ENCODE measurements around the gene NKAIN4. TPM values are rescaled to one million over a fixed set of nuclear protein-coding genes. Genes with fewer than 3 reads are reported as not detected.

The NKAIN4 gene
- total RNA-seq, 1 donor from 2014 or later, result not detected

DNA sequence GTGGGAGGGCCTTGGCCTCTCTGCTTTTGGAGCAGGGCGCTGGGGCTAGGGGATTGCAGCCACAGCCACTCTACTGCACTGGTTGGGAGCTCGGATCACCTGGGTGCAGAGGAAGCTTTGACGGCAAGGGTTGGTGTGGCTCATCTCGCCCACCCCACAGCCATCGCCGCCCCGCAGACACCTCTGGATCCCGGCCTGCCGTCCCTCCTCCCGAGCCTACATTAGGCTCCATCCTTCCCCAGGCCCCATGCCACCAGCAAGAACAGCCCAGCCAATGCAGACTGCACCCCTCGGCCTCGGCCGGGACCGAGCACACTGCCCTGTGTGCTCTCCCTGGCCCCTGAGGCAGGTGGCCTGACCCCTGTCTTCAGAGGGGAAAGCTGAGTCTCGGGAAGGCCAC, 6.3 kb upstream of the NKAIN4 start:
- Mint-ChIP-seq H3K4me1 (peaks cover 1% of the 10 kb centered on the region), H3K27ac (no peak overlapping the region), H3K27me3 (peaks cover 28% of the 10 kb centered on the region), H3K4me3 (no peak overlapping the region), H3K36me3 (ENCODE audit: low read depth) (no peaks in the 10 kb centered on the region), H3K9me3 (no peaks in the 10 kb centered on the region)
- CTCF ChIA-PET, result no interaction called here
- no peak for ATAC-seq (ENCODE audit: low read depth)
- intact Hi-C loops (cut with micrococcal nuclease), result no loop called here
- no peak for DNase-seq
- TF ChIP-seq CTCF (IDR thresholded peaks at IDR 0.05), result no peak
- POLR2A ChIA-PET, result no interaction called here

- ChIA-PET POLR2A (no interaction called here), CTCF (no interaction called here)
- peaks cover 3% of the 10 kb centered on the region for H3K4me1 Mint-ChIP-seq
- H3K9me3 Mint-ChIP-seq, result no peaks in the 10 kb centered on the region
- ATAC-seq (ENCODE audit: low read depth) (no peak), DNase-seq (no peak)
- TF ChIP-seq CTCF (IDR thresholded peaks at IDR 0.05), result no peak
- no peak overlapping the region for H3K27ac Mint-ChIP-seq
- H3K4me3 Mint-ChIP-seq, result no peak overlapping the region
- peaks cover 29% of the 10 kb centered on the region for H3K27me3 Mint-ChIP-seq
- intact Hi-C loops (cut with micrococcal nuclease), result loop anchor here (10.0 kb wide), 1 partner anchor 205 kb away; no protein-coding TSS in a partner anchor
- no peaks in the 10 kb centered on the region for H3K36me3 Mint-ChIP-seq (ENCODE audit: low read depth)
Observed at GRCh38 chr20:63259734-63260460, 5.6 kb upstream of the NKAIN4 start.

- CTCF ChIA-PET, result no interaction called here
- intact Hi-C loops (cut with micrococcal nuclease), result loop anchor here (10.0 kb wide), 1 partner anchor 204 kb away; no protein-coding TSS in a partner anchor
- TF ChIP-seq CTCF (IDR thresholded peaks at IDR 0.05), result no peak
- Mint-ChIP-seq H3K4me3 (no peak overlapping the region), H3K27me3 (peaks cover 27% of the 10 kb centered on the region), H3K27ac (no peak overlapping the region), H3K4me1 (peaks cover 5% of the 10 kb centered on the region), H3K9me3 (no peaks in the 10 kb centered on the region), H3K36me3 (ENCODE audit: low read depth) (no peaks in the 10 kb centered on the region)
- ATAC-seq (ENCODE audit: low read depth), result no peak
- no peak for DNase-seq
- POLR2A ChIA-PET, result no interaction called here
Observed at GRCh38 chr20:63258781-63259180, 4.5 kb upstream of the NKAIN4 start.

DNA sequence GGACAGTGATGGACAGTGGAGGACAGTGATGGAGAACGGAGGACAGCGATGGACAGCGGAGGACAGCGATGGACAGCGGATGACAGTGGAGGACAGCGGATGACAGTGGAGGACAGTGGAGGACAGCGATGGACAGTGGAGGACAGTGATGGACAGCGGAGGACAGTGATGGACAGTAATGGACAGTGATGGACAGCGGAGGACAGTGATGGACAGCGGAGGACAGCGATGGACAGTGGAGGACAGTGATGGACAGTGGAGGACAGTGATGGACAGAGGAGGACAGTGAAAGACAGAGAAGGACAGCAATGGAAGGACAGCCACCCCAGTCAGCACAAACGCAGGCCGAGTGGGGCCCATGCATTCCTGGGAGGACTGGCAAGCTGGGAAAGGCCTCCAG, 3.4 kb upstream of the NKAIN4 start:
- peaks cover 31% of the 10 kb centered on the region for H3K27me3 Mint-ChIP-seq
- ATAC-seq (ENCODE audit: low read depth), result no peak
- ChIA-PET POLR2A (no interaction called here), CTCF (no interaction called here)
- no peak for DNase-seq
- peaks cover 12% of the 10 kb centered on the region for H3K4me1 Mint-ChIP-seq
- no peak overlapping the region for H3K27ac Mint-ChIP-seq
- H3K9me3 Mint-ChIP-seq, result no peaks in the 10 kb centered on the region
- H3K4me3 Mint-ChIP-seq, result no peak overlapping the region
- H3K36me3 Mint-ChIP-seq (ENCODE audit: low read depth), result no peaks in the 10 kb centered on the region
- no peak for TF ChIP-seq CTCF (IDR thresholded peaks at IDR 0.05)
- intact Hi-C loops (cut with micrococcal nuclease), result loop anchor here (10.0 kb wide), 1 partner anchor 203 kb away; no protein-coding TSS in a partner anchor

DNA sequence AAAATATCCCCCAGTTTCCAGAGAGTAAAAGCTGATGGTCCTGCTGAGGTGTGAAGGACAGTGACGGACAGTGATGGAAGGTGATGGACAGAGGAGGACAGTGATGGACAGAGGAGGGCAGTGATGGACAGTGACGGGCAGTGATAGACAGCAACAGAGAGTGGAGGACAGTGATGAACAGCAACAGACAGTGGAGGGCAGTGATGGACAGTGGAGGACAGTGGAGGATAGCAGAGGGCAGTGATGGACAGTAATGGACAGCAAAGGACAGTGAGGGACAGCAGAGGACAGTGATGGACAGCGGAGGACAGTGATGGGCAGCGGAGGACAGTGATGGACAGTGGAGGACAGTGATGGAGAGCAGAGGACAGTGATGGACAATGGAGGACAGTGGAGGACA, 2.7 kb upstream of the NKAIN4 start:
- H3K9me3 Mint-ChIP-seq, result no peaks in the 10 kb centered on the region
- no peak for DNase-seq
- H3K27ac Mint-ChIP-seq, result no peak overlapping the region
- ChIA-PET POLR2A (no interaction called here), CTCF (interaction anchor here (0.9 kb wide), 1 partner anchor 34 kb away, joined by 3 read pairs; no protein-coding TSS in a partner anchor)
- no peaks in the 10 kb centered on the region for H3K36me3 Mint-ChIP-seq (ENCODE audit: low read depth)
- no peak overlapping the region for H3K4me3 Mint-ChIP-seq
- H3K27me3 Mint-ChIP-seq, result peaks cover 29% of the 10 kb centered on the region
- peaks cover 12% of the 10 kb centered on the region for H3K4me1 Mint-ChIP-seq
- no peak for ATAC-seq (ENCODE audit: low read depth)
- intact Hi-C loops (cut with micrococcal nuclease), result loop anchor here (10.0 kb wide), 1 partner anchor 202 kb away; no protein-coding TSS in a partner anchor
- TF ChIP-seq CTCF (IDR thresholded peaks at IDR 0.05), result no peak

Data from activated B cell treated with CpG ODN at 0.5 μM for 24 hours (primary cell).